ENCODE data around the gene UBE2G2.

- no peak for TF ChIP-seq CTCF (IDR thresholded peaks at IDR 0.05; ENCODE audit: low read depth, low read length)
- no peak for TF ChIP-seq POLR2A (IDR thresholded peaks at IDR 0.05; ENCODE audit: extremely low read depth, insufficient read length)
These were observed 23.1 kb downstream of the UBE2G2 start for GRCh38 chr21:44778499-44778911.

Data from NB4 (cell line).